GM18502 (cell line): ENCODE results near the gene PPP1R9A.

ENCODE experiments used
- ATAC-seq: cut with Tn5 transposase; IDR thresholded peaks from one replicate; pipeline ENCODE4 v1.9.1; 2021; ENCODE audit warnings: mild to moderate bottlenecking; ENCODE audit not compliant: unreplicated experiment, poor library complexity

The PPP1R9A gene

DNA sequence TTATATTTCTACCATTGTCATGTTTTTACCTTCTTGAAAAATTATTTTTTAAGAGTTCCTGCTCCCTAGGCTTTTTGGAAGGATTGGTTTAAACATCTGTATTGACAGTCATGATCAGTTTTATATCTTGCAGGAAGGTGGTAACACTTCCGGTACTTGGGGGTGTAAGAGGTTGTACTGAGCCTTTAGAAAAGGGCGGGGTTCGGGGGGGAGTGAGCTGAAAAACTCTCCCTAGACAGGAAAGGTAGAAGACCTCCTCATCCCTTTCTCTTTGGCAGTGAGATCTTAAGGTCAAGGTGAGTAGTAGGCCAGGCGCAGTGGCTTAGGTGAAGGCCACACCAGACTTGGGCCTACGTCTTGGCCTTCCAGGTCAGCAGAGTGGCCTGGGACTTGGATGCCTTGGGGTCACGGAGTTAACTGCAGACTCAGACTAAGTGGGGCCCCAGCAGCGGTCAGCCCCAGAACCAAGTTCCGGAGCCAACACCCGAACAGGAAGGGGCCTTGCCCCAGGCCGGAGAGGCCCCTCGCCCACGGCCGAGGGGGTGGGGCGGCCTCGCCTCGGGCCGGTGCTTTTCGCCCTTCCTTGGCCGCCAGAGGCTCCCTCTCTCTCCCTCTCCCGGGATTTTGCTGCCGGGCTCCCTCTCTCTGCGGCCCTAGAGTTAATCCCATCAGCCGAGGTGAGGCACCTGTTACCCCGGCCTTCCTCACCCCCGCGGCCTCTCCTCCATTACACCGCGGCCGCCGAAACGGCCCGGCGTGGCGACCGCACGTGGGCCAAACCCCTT, at the start of gene PPP1R9A:
Gene PPP1R9A, plus strand, starts transcription at position 569 of the 785 bp plus-strand sequence. CDS start 2,520 bp downstream, outside the sequence.
- ATAC-seq = no peak

DNA sequence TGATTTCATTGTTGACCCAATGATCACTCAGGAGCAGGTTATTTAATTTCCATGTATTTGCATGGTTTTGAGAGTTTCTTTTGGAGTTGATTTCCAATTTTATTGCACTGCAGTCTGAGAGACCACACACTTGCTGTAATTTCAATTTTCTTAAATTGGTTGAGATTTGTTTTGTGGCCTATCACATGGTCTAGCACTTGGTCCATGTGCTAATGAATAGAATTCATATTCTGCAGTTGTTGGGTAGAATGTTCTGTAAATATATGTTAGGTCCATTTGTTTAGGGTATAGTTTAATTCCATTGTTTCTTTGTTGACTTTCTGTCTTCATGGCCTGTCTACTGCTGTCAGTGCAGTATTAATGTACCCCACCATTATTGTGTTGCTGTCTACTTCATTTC, 36.3 kb upstream of the PPP1R9A start:
- no peak for ATAC-seq

DNA sequence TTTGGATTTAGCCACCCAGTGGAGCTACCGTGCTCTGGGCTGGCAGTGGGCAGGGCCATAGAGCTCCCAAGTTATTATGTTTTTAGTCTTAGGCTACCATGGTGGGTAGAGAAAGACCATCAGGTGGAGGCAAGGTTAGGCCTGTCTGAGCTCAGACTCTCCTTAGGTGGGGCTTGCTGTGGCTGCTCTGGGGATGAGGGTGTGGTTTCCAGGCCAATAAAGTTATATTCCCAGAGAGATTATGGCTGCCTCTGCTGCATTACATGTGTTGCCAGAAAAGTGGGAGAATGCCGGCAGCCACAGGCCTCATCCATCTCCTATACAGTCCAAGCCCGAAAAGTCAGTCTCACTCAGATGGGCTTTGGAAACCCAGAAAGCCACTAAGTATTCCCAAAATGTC, 34.2 kb upstream of the PPP1R9A start:
- no peak for ATAC-seq

DNA sequence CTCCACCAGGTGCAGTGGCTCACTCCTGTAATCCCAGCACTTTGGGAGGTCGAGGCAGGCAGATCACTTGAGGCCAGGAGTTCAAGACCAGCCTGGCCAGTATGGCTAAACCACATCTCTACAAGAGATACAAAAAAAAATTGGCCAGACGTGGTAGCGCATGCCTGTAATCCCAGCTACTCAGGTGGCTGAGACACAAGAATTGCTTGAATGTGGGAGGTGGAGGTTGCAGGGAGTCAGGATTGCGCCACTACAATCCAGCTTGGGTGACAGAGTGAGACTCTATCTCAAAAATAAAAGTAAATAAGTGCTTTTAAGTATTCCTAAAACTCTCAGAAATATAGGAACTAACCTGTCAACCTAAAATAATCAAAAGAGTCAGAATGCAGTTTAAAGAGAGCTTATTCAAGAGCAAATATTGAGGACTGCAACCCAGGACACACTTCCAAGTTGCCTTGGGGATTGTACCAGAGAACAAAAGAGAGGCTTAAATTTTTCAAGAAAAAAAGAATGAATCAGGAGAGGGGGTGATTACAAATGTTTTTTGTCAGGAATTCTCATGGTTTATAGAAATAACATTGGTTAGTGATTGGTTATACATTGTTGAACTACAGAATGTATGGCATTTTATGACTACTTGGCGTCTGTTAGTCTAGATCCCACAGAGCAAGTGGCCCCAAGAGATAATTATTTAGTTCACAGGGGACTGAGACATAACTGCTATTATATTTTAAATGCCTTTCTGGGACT, 33.2 kb upstream of the PPP1R9A start:
- no peak for ATAC-seq

DNA sequence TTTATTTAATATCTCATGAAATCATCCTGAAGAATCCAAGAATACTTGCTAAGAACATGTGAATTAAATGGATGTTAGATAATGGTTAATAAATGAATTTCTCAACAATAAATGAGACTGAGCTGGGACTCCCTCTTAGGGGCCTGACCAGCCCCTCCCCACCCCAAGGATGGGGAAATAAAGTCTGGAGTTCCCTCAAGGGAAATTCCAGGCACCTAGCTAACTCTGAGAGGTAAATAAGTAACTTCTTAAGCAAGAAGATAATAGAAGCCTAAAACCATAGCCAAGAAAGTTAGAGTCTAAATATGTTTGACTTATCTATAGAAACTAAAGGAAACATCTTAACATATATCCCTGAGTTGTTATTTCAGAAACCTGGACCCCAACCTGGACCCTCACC, 32.2 kb upstream of the PPP1R9A start:
- ATAC-seq = no peak

DNA sequence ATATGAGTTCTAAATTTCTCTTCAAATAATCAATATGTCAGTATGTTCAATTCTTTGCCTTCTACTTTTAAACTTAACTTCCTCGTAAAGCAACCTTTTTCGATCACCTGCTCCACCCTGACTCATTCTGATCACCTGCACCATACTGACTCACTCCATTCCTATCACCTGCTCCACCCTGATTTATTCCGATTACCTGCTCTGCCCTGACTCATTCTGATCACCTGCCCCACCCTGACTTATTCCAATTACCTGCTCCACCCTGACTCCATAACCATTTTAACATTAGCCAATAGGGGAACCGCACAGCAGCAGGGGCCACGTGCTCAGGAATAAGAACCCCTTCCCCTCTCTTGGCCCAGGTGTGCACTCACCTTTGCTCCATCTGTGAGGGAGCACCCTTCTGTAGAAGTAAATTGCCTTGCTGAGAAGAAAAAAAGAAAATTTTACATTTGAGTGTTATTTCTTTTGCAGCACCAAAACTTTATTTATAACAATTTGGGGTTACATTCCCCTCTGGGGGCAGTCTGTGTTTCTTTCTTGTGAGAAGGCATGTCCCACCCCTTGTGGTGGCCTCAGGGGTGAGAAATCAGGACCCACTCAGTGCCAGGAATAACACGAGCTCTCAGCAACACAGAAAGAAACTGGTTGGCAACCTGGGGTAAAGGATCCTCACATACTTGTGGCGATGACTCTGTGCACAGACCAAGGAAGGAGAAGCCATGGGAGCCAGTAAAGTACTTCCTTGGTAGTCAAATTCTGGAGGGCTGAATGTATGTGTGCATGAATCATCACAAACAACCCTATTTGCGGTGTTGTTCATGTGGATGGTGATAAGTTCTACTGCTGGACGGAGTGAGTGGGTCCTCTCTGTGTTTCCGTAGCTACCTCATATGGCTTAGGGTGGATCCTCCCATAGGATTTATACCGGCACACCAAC, 29.4 kb upstream of the PPP1R9A start:
- no peak for ATAC-seq

DNA sequence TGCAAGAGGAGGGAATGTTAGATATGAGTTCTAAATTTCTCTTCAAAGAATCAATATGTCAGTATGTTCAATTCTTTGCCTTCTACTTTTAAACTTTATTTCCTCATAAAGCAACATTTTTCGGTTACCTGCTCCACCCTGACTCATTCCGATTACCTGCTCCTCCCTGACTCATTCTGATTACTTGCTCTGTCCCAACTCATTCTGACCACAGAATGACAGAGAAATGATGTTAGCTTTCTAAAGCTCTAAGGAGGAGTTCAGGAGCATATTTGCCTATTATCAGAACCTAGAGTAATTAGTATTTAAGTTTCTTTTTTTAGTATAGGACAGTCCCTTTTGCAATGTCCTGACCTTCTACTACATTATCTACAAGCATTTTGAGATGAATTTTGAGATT, 24.5 kb upstream of the PPP1R9A start:
- ATAC-seq = no peak

DNA sequence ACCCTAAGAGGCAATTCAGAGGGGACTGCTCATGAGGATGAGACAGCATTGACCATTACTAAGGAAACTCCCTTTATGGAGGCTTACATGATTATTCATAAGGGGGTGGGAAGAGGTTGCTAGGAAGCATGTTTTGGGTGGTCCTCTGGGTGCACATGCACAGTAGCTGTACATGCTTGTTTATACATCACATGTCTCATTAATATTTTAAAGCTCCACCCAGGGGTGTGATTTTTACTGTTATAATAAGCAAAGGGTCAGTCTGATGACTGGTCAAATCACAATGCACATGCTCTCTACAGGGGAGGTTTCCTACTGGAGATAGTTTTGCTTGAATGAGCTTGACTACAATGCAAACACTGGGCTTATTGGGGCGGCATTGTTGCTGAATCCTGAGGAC, 23.8 kb upstream of the PPP1R9A start:
- ATAC-seq = no peak

DNA sequence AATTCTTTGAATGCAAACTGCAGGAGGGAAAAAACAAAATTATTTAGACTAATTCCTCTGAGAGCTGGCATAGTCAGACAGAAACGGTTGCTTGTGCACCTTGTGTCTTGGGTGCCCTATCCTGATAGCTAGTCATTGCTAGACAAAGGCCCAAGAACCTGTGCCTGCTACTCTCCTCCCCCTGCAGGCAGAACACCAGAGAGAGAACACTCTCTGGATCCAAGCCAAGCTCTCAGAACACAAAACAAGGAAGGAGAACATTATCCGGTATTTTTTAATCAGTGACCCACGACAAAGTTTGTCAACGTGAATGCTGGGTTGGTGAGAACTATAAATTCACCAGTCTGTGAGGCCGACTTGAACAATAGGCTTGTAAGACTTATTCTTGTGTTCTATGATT, 18.8 kb upstream of the PPP1R9A start:
- no peak for ATAC-seq

DNA sequence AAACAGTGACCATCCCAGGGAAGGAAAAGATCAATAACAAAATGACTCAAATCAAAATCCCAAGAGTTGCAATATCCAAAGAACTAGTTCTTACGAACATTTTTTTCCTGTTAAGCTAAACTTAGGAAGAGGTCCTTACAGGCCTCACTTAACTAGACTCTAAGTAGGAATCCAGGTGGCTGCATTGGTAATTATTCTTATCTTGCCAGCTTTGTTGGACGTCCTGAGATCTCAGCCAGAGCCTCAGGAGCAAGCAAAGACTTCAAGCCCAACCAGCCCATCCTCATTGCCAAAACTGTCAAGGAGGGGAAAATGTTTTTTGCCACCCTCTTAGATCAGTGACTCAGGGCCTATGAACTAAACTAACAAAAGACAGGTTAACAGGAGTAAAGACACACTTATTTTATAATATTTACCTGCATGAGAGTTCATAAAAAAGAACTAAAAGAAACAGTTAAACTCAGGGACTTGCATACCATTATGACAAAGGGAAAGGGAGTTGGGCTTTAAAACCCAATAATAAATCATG, 18.3 kb upstream of the PPP1R9A start:
- no peak for ATAC-seq

DNA sequence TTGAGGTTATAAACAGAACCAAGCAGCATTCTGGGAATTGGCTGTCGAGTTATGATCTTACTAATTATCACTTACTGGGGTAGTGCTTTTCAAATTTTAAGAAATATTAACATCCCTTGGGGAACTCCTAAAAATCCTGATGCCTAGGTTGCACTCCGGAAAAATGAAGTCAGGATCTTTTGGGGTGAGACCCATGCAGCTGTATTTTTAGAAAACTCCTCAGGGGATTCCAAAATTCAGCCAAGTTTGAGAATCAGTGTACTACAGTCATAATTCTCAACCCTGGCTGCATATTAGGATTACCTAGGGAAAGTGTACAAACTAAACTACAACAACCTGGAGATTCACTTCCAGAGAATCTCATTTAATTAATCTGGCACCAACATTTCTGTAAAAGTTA, 17.2 kb upstream of the PPP1R9A start:
- no peak for ATAC-seq

DNA sequence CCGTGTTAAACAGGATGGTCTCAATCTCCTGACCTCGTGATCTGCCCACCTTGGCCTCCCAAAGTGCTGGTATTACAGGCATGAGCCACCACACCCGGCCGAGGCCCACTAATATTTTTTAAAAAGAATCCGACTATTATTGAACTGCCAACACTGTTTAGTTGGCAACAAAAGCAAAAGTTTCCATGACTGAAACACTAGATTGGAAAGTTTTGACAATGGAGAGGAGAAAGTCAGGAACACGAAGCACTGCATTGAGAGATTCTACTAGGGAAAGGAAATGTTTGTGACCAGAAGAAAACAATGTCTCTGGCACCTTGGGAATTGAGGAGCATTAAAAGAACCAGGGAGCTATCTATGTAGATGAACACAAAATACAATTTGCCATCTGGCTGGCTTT, 13.7 kb upstream of the PPP1R9A start:
- no peak for ATAC-seq

DNA sequence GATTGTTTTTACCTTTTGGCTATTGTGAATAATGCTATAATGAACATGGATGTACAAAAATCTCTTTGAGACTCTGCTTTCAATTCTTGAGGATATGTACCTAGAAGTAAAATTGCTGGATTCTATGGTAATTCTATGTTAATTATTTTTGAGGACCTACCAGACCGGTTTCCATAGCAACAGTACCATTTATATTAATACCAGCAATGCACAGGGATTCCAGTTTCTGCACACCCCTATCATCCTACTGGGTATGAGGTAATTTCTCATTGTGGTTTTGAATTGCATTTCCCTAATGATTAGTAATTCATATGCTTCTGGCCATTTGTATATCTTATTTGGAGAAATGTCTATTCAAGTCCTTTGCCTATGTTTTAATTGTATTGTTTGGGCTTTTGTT, 9.9 kb upstream of the PPP1R9A start:
- ATAC-seq = no peak

DNA sequence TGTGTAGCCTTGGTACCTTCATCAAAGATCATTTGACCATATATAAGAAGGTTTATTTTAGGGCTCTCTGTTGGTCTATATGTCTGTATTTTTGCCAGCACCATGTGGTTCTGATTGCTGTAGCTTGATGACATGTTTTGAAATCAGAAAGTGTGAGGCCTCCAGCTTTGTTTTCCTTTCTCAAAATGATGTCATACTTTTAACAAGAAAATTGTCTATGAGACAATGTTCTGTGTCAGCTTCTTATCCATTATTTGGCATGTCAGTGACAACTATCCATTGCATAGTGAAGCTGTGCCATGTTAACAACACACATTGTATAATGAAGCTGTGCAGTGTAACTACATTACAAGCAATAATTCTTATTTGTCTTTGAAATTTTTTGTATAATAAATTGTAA, 9.1 kb upstream of the PPP1R9A start:
- ATAC-seq = no peak

DNA sequence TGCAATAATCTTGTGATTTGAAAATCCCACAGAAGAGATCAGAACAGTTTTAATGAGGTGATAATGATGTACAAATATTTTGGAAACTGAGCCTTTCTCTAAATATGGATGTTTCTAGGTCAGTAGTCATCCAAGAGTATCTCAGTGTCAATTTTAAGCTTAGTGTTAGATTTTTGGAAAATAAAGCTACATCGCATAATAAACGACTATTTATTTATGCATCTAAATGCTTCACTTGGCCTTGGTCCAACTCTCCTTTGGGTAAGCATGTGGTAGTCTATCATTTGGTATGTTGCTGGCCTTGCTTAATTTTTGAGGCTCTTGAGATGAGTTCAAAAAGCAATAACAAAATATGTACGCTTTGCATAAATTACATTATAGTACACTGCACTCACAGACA, 5.4 kb upstream of the PPP1R9A start:
- no peak for ATAC-seq

DNA sequence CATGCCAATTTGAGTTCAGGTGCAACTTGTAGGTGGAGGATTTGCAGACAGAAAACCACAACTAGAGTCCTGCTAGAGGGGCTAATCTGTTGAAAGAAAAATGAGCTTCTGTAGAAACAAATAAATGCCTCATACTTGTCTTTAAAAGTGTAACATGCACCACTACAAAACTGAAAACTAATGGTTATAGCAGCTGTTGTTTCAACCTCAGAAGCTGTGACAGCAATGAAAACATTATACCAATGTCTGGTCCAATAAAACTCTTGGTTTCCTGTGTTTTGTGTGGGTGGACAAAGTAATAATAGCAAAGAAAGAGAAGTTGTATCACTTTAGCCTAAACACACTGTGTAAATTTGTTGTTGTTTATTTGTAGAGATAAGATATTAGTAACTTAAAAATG, 3.4 kb upstream of the PPP1R9A start:
- no peak for ATAC-seq

DNA sequence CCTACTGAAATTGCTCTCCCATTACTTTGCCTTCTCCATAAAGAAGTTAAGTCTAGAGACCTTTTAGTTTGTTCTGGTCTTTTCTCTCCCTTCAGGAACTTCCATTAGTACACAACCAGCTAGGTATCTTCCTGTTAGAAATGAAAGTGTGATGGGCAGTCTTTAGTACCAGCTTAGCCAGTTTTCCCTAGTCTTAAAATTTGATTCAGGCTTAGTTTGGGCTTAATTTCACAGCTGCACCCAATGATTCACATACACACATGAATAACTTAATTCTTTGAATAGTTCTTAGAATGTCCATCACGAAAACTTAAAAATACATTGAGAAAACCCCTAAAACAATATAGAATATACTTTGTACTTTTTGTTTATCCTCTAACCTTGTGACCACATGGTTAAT, 2.4 kb upstream of the PPP1R9A start:
- no peak for ATAC-seq

DNA sequence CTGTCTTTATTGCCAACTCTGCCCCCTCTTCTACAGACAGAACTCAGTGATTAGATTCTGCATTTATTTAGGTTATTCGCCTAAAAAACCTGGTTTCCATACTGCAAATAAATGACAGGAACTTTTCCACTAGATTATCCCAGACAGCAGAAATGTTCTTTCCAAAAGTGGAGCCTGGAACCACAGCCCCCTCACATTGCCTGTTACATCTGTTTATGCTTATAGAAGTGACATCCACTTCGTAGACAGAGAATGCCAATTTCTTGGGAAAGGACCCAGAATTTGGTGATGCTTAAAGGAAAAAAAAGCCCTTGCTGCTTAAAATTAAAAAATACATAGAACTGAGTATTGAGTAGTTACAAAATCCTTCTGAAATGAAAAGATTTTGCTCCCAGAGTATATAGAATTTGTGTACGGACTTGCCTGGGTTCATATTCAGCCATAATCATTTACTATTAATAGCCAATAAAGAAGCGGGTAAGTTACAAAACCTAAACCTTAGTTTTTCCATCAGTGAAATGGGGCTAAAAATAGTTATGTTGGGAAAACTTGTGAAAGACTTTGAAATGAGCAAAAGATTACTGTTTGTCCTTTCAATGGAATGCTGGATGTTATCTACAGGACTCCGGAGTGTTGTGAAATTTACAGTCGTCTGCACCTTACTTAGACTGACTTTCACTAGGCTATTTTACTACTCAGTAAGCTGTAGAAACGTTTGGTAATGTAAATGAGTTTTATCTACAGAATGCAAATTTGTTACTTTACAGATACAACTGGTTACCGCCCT, 1.1 kb upstream of the PPP1R9A start:
- ATAC-seq = no peak

DNA sequence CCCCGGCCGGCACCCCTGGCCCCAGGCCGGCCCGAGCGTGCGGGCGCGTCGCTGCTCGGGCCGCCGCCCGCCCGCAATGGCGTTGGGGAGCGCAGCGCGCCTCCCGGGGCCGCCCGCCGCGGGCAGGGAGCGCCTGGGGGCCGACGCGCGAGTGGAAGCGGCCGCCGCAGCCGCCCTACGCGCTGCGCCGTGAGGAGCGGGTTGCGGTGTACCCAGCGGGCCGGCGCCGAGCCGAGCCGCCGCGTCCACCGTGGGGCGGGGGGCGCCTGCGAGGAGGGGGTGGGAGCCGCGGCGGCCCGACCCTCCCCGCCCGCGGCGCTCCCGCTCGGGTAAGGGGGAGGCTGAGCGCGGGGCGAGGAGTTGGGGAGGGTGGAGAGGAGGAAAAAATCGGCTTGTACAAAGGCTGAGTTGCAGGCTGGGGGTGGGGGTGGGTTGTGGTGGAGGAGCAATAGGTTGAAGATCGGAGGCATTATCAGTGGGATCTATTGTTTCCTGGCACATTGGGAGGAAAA, 473 bp downstream of the PPP1R9A start:
- no peak for ATAC-seq
